ENCODE data around the gene AGT. TPM values are rescaled to one million over a fixed set of nuclear protein-coding genes. Genes with fewer than 3 reads are reported as not detected.

The AGT gene
- total and polyA plus RNA-seq, 4 experiments from 2014 or later = not detected

DNA sequence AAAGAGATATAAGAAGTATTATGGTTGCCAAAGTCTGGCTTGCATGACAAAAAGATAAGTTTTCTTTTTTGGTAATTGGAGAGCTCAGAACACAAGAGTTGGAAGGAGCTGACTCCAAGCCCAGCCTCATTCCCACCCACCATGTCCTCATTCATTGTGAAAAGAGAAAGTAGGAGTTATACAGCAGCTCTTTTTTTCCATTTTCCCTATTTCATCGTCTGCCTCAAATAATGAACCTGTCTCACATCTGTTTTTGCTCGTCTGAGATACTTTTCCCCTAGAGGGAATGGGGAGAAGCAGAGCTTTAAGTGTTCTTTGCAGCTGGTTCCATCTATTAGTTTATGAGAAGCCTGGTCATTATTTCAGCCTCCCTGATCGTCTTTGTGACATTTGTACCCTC lies 34.7 kb downstream of the AGT start:
- DNase-seq = no peak
- intact Hi-C loops (cut with micrococcal nuclease) = loop anchor here (10.0 kb wide), 1 partner anchor 536 kb away; no protein-coding TSS in a partner anchor
- Mint-ChIP-seq H3K9me3 (peaks cover 0 to 3% (median 0%) of the 10 kb centered on the region in 8 donors), H3K27ac (no peak overlapping the region), H3K27me3 (no peaks in the 10 kb centered on the region), H3K4me3 (no peak overlapping the region), H3K36me3 (peaks cover 62 to 82% of the 10 kb centered on the region in 2 donors), H3K4me1 (peaks cover 0 to 4% (median under 1%) of the 10 kb centered on the region in 4 donors)
- Histone ChIP-seq H3K9me3 (ENCODE audit: control insufficient read depth in 1 of 2, low read length in 2 of 2) (no peaks in the 10 kb centered on the region), H3K27me3 (ENCODE audit: insufficient read depth, low read length) (no peaks in the 10 kb centered on the region), H3K4me3 (ENCODE audit: low read length in 2 of 2) (no peak overlapping the region), H3K4me1 (ENCODE audit: insufficient read depth, low read length) (no peaks in the 10 kb centered on the region), H3K27ac (ENCODE audit: low read depth, low read length) (no peak overlapping the region), H3K36me3 (ENCODE audit: insufficient read depth, low read length) (peaks cover 41% of the 10 kb centered on the region)
- ChIA-PET CTCF (ENCODE audit: partially characterized antibody) (no interaction called here), POLR2A (ENCODE audit: partially characterized antibody) (no interaction called here)

DNA sequence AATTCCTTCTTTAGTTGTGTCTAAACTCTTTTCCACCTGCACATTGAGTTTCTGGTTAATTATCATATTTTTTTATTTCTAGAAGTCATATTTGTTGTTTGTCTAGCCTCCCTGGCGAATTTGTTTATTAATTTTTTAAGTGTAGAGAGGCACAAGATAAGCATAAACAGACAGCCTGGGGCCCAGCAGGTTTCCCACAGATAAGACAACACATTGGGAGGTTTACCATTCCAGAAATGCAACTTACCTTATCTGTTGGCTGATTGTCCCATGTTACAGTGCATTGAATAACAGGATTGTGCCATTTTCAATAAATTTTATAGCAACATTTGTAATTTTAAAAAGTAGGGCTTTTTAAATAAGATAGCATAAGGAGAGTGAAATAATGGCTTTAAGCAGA lies 36.7 kb downstream of the AGT start:
- Histone ChIP-seq H3K4me1 (ENCODE audit: insufficient read depth, low read length) (no peaks in the 10 kb centered on the region), H3K9me3 (ENCODE audit: control insufficient read depth in 1 of 2, low read length in 2 of 2) (no peaks in the 10 kb centered on the region), H3K4me3 (ENCODE audit: low read length in 2 of 2) (no peak overlapping the region), H3K27ac (ENCODE audit: low read depth, low read length) (no peak overlapping the region), H3K27me3 (ENCODE audit: insufficient read depth, low read length) (no peaks in the 10 kb centered on the region), H3K36me3 (ENCODE audit: insufficient read depth, low read length) (peaks cover 39% of the 10 kb centered on the region)
- Mint-ChIP-seq H3K4me3 (no peak overlapping the region), H3K36me3 (peaks cover 66 to 79% of the 10 kb centered on the region in 2 donors), H3K9me3 (no peaks in the 10 kb centered on the region), H3K27ac (peak overlapping the region in 1 of 7 donors; percentile 42), H3K4me1 (peaks cover 0 to 4% (median under 1%) of the 10 kb centered on the region in 4 donors), H3K27me3 (no peaks in the 10 kb centered on the region)
- intact Hi-C loops (cut with micrococcal nuclease) = loop anchor here (10.0 kb wide), 1 partner anchor 538 kb away; no protein-coding TSS in a partner anchor
- CTCF ChIA-PET (ENCODE audit: partially characterized antibody) = no interaction called here
- no peak for DNase-seq
- POLR2A ChIA-PET (ENCODE audit: partially characterized antibody) = no interaction called here

DNA sequence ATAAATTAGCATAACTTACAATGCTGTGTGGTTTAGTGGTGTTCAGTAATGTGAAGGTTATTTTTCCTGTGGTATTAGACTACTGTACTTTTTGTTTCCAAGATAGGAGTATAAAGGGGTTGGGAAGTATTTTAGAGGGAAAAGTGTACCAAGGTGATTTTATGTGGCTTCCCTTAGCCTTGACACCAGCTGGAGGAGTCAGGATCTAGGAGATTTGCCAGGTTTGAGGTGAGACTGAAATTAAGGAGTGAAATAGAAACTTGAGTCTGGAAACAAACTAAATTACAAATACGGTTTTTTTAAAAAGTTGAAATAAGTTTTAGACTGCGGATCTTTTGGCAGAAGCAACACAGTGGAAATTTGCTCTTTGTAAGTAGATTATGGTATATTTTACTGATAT lies 39.3 kb downstream of the AGT start:
- no peaks in the 10 kb centered on the region for H3K4me1 ChIP-seq (ENCODE audit: insufficient read depth, low read length)
- CTCF ChIA-PET (ENCODE audit: partially characterized antibody) = no interaction called here
- Mint-ChIP-seq H3K36me3 (peaks cover 72 to 76% of the 10 kb centered on the region in 2 donors), H3K9me3 (no peaks in the 10 kb centered on the region), H3K27me3 (no peaks in the 10 kb centered on the region), H3K4me3 (no peak overlapping the region), H3K4me1 (peaks cover 0 to 4% (median under 1%) of the 10 kb centered on the region in 4 donors), H3K27ac (peak overlapping the region in 1 of 7 donors; percentile 85)
- no peak overlapping the region for H3K4me3 ChIP-seq (ENCODE audit: low read length in 2 of 2)
- intact Hi-C loops (cut with micrococcal nuclease) = loop anchor here (10.0 kb wide), 1 partner anchor 540 kb away; no protein-coding TSS in a partner anchor
- no peak overlapping the region for H3K27ac ChIP-seq (ENCODE audit: low read depth, low read length)
- H3K27me3 ChIP-seq (ENCODE audit: insufficient read depth, low read length) = no peaks in the 10 kb centered on the region
- H3K9me3 ChIP-seq (ENCODE audit: control insufficient read depth in 1 of 2, low read length in 2 of 2) = no peaks in the 10 kb centered on the region
- no peak for DNase-seq
- peaks cover 53% of the 10 kb centered on the region for H3K36me3 ChIP-seq (ENCODE audit: insufficient read depth, low read length)
- POLR2A ChIA-PET (ENCODE audit: partially characterized antibody) = no interaction called here

- Histone ChIP-seq H3K9me3 (ENCODE audit: control insufficient read depth in 1 of 2, low read length in 2 of 2) (no peaks in the 10 kb centered on the region), H3K27ac (ENCODE audit: low read depth, low read length) (no peak overlapping the region), H3K27me3 (ENCODE audit: insufficient read depth, low read length) (no peaks in the 10 kb centered on the region), H3K4me1 (ENCODE audit: insufficient read depth, low read length) (no peaks in the 10 kb centered on the region), H3K36me3 (ENCODE audit: insufficient read depth, low read length) (peaks cover 66% of the 10 kb centered on the region), H3K4me3 (ENCODE audit: low read length in 2 of 2) (no peak overlapping the region)
- intact Hi-C loops (cut with micrococcal nuclease) = no loop called here
- Mint-ChIP-seq H3K27me3 (no peaks in the 10 kb centered on the region), H3K9me3 (no peaks in the 10 kb centered on the region), H3K4me3 (no peak overlapping the region), H3K27ac (peak overlapping the region in 2 of 7 donors; percentile 8 to 23), H3K4me1 (peaks cover 0 to 2% (median under 1%) of the 10 kb centered on the region in 4 donors), H3K36me3 (peaks cover 73 to 80% of the 10 kb centered on the region in 2 donors)
- CTCF ChIA-PET (ENCODE audit: partially characterized antibody) = interaction anchor here (0.9 kb wide), 1 partner anchor 27 kb away, joined by 3 read pairs; no protein-coding TSS in a partner anchor
- POLR2A ChIA-PET (ENCODE audit: partially characterized antibody) = no interaction called here
- no peak for DNase-seq
Observed at GRCh38 chr1:230669543-230669942, 44.4 kb downstream of the AGT start.

DNA sequence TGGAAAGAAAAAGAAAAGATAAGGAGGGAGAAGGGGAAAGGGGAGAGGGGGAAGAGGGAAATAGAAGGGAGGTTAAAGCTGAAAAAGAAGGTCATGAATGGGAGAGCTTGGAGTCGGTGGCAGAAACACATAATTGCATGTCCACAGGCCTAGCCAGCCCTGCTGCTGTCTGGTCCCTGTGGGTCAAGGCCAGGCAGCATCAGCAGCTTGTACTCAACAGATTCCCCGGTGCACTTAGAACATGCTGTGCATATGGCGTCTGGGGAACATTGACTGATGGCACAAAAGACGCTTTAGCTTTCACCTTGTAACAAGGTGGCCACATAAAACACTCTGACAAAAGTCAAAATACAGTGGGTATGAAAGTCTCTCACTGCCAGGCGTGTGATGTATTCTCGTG lies 45.7 kb downstream of the AGT start:
- DNase-seq = no peak
- H3K9me3 ChIP-seq (ENCODE audit: control insufficient read depth in 1 of 2, low read length in 2 of 2) = no peaks in the 10 kb centered on the region
- Mint-ChIP-seq H3K9me3 (no peaks in the 10 kb centered on the region), H3K4me3 (no peak overlapping the region), H3K36me3 (peaks cover 71 to 82% of the 10 kb centered on the region in 2 donors), H3K27me3 (no peaks in the 10 kb centered on the region), H3K4me1 (peaks cover 0 to 2% (median under 1%) of the 10 kb centered on the region in 4 donors), H3K27ac (peak overlapping the region in 1 of 7 donors; percentile 35)
- ChIA-PET POLR2A (ENCODE audit: partially characterized antibody) (no interaction called here), CTCF (ENCODE audit: partially characterized antibody) (interaction anchor here (1.6 kb wide), 1 partner anchor 16 kb away, joined by 4 read pairs; no protein-coding TSS in a partner anchor)
- no peak overlapping the region for H3K4me3 ChIP-seq (ENCODE audit: low read length in 2 of 2)
- H3K27ac ChIP-seq (ENCODE audit: low read depth, low read length) = no peak overlapping the region
- H3K27me3 ChIP-seq (ENCODE audit: insufficient read depth, low read length) = no peaks in the 10 kb centered on the region
- H3K36me3 ChIP-seq (ENCODE audit: insufficient read depth, low read length) = peaks cover 65% of the 10 kb centered on the region
- no peaks in the 10 kb centered on the region for H3K4me1 ChIP-seq (ENCODE audit: insufficient read depth, low read length)
- intact Hi-C loops (cut with micrococcal nuclease) = no loop called here

DNA sequence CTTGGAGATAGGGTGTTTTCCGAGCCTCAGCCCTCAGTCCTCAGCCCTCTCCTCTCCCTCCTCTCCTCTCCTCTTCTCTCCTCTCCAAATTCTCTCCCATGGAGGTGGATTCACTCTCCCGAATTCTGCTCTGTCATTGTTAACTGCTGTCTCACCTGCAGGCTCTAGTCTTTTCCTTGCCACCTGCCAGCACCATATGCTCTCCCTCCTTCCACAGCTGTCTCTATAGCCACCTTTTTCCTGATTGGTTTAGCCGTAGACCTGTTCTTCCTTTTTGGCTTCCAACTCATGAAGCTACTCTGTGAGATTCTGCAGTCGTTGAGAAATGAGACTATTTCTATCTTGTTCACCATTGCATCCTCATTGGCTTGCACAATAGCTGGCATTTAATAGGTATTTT lies 51.9 kb downstream of the AGT start:
- Mint-ChIP-seq H3K36me3 (peaks cover 52 to 62% of the 10 kb centered on the region in 2 donors), H3K4me3 (no peak overlapping the region), H3K27ac (peak overlapping the region in 2 of 7 donors; percentile 0 to 33), H3K4me1 (peaks cover under 1 to 13% (median 12%) of the 10 kb centered on the region in 4 donors), H3K27me3 (no peaks in the 10 kb centered on the region), H3K9me3 (no peaks in the 10 kb centered on the region)
- DNase-seq = no peak
- no peak overlapping the region for H3K4me3 ChIP-seq (ENCODE audit: low read length in 2 of 2)
- ChIA-PET CTCF (ENCODE audit: partially characterized antibody) (no interaction called here), POLR2A (ENCODE audit: partially characterized antibody) (no interaction called here)
- H3K4me1 ChIP-seq (ENCODE audit: insufficient read depth, low read length) = no peaks in the 10 kb centered on the region
- intact Hi-C loops (cut with micrococcal nuclease) = loop anchor here (2.0 kb wide), 1 partner anchor 17 kb away; no protein-coding TSS in a partner anchor
- no peaks in the 10 kb centered on the region for H3K27me3 ChIP-seq (ENCODE audit: insufficient read depth, low read length)
- H3K27ac ChIP-seq (ENCODE audit: low read depth, low read length) = no peak overlapping the region
- H3K36me3 ChIP-seq (ENCODE audit: insufficient read depth, low read length) = peaks cover 47% of the 10 kb centered on the region
- no peaks in the 10 kb centered on the region for H3K9me3 ChIP-seq (ENCODE audit: control insufficient read depth in 1 of 2, low read length in 2 of 2)

DNA sequence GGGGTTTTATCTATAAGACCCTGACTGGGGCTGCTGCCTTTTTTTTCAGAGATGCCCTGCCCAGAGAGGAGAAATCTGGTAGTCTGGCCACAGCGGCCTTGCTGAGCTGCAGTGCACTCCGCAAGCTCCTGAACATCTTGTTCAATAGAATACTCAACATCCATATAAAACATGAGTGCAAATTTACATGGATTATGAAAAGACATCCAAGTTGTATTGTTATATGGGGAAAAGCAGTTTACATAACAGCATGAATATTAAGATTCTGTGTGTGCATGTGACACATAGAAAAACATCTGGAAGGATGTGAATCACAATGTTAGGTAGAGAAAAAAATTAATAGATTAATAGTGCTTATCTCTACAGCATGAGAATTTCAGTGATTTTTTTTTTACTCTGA lies 55.2 kb downstream of the AGT start:
- Mint-ChIP-seq H3K9me3 (peaks cover 0 to 2% (median 0%) of the 10 kb centered on the region in 8 donors), H3K4me1 (peaks cover 32 to 46% (median 34%) of the 10 kb centered on the region in 4 donors), H3K27ac (peak overlapping the region in 1 of 7 donors; percentile 25)

More for the DNA sequence above, 55.2 kb downstream of the AGT start:
- no peaks in the 10 kb centered on the region for H3K4me1 ChIP-seq (ENCODE audit: insufficient read depth, low read length)
- H3K36me3 ChIP-seq (ENCODE audit: insufficient read depth, low read length) = peaks cover 27% of the 10 kb centered on the region
- H3K4me3 ChIP-seq (ENCODE audit: low read length in 2 of 2) = no peak overlapping the region
- Mint-ChIP-seq H3K4me3 (no peak overlapping the region), H3K27me3 (no peaks in the 10 kb centered on the region), H3K36me3 (peaks cover 35 to 40% of the 10 kb centered on the region in 2 donors)
- no peaks in the 10 kb centered on the region for H3K27me3 ChIP-seq (ENCODE audit: insufficient read depth, low read length)
- H3K27ac ChIP-seq (ENCODE audit: low read depth, low read length) = no peak overlapping the region
- intact Hi-C loops (cut with micrococcal nuclease) = no loop called here
- H3K9me3 ChIP-seq (ENCODE audit: control insufficient read depth in 1 of 2, low read length in 2 of 2) = no peaks in the 10 kb centered on the region
- POLR2A ChIA-PET (ENCODE audit: partially characterized antibody) = no interaction called here
- CTCF ChIA-PET (ENCODE audit: partially characterized antibody) = no interaction called here
- no peak for DNase-seq

Measured in CD4-positive, alpha-beta memory T cell (primary cell).